NCI-H345 treated with DMSO at 0.1 percent for 48 hours (cell line): ENCODE results near the gene ASIC4.

Experiments used
- DNase-seq: peaks from one replicate; lab custom pipeline; 2025; ENCODE audit not compliant: unreplicated experiment; lab: John Stamatoyannopoulos, UW

The ASIC4 gene

DNA sequence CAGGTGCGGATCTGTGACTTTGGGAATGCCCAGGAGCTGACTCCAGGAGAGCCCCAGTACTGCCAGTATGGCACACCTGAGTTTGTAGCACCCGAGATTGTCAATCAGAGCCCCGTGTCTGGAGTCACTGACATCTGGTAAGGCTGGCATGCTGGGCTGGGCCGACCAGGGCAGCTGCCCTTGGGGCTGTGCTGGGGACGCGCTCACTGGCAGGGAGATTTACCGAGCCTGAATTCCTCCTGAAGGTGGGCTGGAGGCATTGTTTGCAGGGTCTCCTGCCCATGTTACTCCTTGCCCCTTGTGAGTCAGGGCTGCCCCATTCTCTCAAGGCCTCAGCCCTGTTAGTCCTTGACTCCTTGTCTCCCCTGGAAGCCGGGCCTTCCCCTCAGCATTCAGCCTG, 34.3 kb upstream of the ASIC4 start:
- no peak for DNase-seq

DNA sequence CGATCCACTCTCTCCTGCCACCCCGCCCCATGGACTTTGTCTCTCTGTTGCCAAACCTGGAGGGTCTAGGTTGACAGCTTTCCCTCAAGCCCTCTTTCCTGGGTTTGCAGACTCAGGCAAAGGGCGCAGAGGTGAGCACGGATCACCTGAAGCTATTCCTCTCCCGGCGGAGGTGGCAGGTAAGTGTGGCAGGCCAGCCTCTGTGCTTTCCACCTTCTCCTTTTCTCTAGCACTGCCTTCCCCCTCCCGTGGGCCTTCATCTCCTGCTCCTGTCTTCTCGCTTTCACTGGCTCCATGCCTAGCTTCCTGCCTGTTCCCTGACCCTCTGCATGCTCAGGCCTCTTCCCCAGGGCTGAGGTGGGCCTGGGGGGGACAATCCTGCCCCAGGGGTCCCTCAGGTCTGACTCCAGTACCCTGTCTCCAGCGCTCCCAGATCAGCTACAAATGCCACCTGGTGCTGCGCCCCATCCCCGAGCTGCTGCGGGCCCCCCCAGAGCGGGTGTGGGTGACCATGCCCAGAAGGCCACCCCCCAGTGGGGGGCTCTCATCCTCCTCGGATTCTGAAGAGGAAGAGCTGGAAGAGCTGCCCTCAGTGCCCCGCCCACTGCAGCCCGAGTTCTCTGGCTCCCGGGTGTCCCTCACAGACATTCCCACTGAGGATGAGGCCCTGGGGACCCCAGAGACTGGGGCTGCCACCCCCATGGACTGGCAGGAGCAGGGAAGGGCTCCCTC, 31.4 kb upstream of the ASIC4 start:
- no peak for DNase-seq

DNA sequence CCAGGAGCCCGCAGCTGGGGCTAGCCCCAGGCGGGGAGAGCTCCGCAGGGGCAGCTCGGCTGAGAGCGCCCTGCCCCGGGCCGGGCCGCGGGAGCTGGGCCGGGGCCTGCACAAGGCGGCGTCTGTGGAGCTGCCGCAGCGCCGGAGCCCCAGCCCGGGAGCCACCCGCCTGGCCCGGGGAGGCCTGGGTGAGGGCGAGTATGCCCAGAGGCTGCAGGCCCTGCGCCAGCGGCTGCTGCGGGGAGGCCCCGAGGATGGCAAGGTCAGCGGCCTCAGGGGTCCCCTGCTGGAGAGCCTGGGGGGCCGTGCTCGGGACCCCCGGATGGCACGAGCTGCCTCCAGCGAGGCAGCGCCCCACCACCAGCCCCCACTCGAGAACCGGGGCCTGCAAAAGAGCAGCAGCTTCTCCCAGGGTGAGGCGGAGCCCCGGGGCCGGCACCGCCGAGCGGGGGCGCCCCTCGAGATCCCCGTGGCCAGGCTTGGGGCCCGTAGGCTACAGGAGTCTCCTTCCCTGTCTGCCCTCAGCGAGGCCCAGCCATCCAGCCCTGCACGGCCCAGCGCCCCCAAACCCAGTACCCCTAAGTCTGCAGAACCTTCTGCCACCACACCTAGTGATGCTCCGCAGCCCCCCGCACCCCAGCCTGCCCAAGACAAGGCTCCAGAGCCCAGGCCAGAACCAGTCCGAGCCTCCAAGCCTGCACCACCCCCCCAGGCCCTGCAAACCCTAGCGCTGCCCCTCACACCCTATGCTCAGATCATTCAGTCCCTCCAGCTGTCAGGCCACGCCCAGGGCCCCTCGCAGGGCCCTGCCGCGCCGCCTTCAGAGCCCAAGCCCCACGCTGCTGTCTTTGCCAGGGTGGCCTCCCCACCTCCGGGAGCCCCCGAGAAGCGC, 30.6 kb upstream of the ASIC4 start:
- DNase-seq: no peak

DNA sequence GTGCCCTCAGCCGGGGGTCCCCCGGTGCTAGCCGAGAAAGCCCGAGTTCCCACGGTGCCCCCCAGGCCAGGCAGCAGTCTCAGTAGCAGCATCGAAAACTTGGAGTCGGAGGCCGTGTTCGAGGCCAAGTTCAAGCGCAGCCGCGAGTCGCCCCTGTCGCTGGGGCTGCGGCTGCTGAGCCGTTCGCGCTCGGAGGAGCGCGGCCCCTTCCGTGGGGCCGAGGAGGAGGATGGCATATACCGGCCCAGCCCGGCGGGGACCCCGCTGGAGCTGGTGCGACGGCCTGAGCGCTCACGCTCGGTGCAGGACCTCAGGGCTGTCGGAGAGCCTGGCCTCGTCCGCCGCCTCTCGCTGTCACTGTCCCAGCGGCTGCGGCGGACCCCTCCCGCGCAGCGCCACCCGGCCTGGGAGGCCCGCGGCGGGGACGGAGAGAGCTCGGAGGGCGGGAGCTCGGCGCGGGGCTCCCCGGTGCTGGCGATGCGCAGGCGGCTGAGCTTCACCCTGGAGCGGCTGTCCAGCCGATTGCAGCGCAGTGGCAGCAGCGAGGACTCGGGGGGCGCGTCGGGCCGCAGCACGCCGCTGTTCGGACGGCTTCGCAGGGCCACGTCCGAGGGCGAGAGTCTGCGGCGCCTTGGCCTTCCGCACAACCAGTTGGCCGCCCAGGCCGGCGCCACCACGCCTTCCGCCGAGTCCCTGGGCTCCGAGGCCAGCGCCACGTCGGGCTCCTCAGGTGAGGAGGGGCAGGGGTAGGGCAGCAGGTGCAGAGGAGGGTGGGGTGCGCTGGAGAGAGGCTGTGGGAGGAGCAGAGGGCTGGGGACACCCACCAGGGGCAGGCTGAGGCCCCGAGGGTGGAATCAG, 29.7 kb upstream of the ASIC4 start:
- peak; percentile 14 for DNase-seq

DNA sequence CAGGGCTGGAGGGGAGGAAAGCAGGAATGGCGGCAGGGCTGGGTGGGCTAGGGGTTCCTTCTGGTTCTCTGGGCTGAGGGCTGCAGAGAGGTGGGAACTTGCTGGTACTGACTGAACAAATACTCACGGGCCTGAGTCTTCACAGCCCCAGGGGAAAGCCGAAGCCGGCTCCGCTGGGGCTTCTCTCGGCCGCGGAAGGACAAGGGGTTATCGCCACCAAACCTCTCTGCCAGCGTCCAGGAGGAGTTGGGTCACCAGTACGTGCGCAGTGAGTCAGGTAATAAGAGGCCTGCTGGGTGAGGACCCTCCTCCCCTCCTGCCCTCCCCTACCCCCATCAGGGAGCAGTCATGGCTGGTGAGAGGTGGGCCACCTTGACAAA, 29.1 kb upstream of the ASIC4 start:
- DNase-seq: no peak

DNA sequence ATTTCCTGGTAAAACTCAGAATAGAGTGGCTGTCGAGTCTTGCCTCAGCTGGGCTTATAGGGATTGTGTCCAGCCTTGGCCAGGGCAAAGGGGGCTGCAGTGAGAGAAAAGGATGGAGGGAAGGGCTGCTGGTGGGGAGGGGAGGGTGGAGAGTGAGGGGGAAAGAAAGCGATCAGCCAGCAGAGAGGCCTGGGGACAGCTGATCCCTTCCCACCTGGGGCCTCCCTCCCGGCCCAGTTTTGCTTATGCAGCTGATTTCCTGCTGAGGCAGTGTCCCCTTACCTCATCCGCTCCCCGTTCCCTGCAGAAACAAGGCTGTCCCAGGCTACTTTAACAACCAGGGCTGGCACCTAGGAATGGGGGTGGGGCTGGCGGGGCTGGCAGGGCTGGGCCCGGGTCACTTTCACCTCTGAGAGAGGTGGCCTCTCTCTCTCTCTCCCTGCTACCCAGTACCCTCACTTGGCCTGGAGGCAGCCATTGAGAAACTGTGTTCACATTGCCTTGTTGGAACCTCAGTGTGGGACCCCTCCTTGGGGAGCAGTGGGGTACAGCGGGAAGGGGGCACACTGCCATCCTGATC, 27.8 kb upstream of the ASIC4 start:
- no peak for DNase-seq

DNA sequence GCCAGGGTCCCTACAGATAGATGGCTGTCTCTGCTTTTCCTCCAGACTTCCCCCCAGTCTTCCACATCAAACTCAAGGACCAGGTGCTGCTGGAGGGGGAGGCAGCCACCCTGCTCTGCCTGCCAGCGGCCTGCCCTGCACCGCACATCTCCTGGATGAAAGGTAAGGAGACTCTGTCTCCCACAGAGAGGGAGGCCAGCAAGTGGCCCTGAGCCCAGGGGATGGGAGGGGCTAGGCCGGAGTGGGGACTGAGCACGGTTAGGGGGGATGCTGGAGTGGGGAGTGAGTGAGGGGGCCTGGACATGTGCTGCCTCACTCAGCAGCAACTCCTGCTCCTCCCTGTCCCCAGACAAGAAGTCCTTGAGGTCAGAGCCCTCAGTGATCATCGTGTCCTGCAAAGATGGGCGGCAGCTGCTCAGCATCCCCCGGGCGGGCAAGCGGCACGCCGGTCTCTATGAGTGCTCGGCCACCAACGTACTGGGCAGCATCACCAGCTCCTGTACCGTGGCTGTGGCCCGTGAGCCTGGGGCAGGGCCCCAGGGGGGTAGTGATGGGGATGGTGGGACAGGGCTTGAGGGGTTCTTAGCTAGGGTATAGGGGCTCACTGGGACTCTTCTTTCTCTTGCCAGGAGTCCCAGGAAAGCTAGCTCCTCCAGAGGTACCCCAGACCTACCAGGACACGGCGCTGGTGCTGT, 26.0 kb upstream of the ASIC4 start:
- no peak for DNase-seq

DNA sequence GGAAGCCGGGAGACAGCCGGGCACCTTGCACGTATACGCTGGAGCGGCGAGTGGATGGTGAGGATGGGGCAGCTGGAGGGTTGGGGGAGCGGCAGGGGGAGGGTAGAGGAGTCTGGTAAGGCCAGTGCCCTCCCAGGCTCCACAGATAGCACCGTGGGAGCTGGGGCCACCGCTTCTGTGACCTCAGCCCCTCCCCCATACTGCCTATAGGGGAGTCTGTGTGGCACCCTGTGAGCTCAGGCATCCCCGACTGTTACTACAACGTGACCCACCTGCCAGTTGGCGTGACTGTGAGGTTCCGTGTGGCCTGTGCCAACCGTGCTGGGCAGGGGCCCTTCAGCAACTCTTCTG, 25.5 kb upstream of the ASIC4 start:
- DNase-seq: no peak

DNA sequence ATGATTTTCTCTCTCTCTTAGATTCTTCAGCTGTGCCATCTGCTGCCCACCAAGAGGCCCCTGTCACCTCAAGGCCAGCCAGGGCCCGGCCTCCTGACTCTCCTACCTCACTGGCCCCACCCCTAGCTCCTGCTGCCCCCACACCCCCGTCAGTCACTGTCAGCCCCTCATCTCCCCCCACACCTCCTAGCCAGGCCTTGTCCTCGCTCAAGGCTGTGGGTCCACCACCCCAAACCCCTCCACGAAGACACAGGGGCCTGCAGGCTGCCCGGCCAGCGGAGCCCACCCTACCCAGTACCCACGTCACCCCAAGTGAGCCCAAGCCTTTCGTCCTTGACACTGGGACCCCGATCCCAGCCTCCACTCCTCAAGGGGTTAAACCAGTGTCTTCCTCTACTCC, 25.0 kb upstream of the ASIC4 start:
- no peak for DNase-seq

DNA sequence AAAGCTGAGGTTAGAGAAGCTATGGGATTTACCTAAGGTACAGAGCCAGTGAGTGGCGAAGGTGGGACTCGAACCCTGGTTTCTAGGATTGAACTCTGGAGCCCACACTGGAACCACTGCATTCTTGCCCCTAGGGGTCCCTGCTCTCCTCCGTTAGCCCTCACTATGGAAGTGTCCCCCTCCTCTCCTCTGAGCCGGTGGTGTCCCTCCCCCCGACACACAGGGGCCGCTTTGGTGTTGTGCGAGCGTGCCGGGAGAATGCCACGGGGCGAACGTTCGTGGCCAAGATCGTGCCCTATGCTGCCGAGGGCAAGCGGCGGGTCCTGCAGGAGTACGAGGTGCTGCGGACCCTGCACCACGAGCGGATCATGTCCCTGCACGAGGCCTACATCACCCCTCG, 24.1 kb upstream of the ASIC4 start:
- no peak for DNase-seq

DNA sequence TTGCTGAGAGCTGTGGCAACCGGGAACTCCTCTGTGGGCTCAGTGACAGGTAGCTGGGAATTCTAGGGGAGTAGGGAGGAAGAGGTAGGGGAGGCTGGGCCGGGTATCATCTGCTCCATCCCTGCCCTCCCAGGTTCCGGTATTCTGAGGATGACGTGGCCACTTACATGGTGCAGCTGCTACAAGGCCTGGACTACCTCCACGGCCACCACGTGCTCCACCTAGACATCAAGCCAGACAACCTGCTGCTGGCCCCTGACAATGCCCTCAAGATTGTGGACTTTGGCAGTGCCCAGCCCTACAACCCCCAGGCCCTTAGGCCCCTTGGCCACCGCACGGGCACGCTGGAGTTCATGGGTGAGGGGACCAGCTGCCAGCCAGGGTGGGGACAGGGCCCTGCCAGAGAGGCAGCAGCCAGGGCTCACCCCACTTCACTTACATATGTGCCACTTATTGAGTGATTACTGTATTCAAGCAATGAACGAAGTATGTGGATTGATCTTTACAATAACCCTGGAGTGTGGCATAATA, 23.6 kb upstream of the ASIC4 start:
- DNase-seq: no peak

DNA sequence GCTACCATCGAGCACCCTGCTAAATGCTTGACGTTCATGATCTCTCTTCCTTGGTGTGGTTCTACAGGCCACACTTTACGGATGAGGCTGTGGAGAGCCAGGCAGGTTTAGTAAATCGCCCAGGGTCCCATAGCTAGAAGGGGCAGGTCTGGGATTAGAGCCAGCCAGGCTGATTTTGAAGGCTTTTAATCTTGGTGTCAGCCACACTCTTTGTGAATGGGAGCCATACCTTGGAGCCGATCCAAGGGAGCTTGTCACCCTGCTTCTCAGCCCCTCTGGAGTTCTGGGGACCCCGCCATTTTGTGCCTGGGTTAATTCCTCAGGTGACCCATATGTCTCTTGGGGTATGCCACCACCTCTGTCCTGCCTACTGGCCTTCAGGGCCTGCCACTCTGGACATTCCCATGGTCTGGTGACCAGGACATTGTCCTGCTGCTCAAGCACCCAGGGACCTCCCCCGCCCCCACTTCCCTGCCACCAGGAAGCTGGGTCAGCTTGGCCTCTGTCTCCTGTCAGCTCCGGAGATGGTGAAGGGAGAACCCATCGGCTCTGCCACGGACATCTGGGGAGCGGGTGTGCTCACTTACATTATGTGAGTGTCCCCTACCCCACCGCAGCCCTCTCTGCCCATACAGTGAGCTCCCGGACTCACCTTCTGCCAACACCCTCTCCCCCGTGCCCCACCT, 22.9 kb upstream of the ASIC4 start:
- DNase-seq: no peak

DNA sequence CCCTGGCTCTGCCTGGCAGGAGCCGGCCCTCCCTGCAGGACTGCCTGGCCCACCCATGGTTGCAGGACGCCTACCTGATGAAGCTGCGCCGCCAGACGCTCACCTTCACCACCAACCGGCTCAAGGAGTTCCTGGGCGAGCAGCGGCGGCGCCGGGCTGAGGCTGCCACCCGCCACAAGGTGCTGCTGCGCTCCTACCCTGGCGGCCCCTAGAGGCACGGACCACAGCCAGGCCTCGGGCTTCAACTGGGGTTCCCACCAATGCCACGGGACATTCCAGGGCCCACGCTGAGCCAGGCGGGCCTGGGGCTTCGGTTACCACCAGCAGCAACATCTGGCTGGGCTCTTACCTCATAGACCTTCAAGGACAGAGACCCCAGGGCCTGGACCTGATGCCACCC, 21.7 kb upstream of the ASIC4 start:
- no peak for DNase-seq

DNA sequence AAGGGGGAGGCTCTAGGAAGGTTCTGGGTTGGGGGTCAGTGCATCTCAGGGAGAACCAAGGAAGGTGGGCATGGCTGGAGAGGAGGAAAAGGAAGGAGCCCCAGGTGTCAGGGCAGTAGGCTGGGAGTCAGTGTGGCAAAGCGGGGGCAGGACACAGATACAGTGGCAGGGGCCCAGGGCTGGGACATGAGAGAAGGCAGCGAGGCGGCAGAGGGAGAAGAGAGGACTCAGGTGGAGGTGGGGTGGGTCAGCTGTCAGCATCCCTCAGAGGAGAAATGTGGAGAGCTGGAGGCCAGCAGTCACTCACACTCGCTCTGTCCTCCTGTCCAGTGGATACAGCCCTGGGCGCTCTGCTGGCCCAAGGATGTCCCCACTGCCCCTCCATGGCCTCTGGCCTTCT, 21.2 kb upstream of the ASIC4 start:
- no peak for DNase-seq

DNA sequence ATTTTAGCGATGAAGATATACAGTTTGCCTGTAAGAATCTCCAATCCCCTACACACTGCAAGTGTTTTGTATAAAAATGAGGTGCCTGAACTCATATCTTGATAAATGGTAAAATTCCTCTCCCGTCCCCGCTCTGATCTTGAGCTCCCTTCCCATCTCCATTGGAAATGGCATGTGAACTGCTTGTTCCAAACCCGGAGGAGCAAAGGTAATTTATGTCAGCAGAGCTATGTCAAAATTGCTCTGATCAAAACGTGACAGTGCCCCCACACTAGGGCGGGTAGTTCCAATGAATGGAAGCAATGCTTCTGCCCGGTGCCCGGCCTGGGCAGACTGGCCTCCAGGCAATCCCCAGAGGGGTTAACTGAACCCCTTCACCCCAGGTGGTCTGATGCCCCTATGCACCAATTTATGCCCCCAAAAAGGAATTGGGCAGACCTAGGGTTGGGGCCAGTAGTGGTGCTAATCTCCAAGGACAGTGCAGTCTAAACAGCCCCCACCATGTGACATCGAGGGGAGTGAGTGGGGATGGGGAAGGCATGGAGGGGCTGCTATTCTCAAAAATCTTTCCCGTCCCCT, 19.2 kb upstream of the ASIC4 start:
- DNase-seq: no peak

DNA sequence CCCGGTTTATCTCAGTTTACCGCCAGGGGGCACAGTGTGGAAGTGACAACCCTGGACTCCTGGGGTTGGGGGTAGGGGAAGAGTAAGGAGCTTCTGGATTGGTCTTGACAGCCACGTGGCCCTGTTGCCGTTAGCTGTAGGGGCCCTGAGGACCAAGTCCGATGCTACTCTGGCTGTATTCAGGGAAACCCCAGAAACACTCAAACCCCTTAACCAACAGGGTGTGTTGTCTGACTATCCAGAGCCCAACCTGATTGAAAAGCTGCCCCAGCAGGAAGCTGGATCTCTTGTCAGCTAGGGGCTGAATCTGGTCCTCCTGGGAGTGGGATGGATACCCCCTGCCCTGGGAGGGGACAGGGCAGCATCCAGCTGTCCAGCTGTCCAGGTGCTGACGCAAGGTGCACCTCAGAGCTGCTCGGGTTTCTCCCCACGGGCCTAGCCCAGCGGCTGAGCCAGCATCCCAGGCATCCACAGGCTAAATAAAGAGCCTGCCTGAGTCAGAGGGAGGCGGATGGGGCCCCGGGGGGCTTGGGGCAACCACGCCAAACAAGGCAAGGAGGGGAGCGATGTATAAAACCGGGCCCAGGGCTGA, 18.7 kb upstream of the ASIC4 start:
- DNase-seq: peak; percentile 38

DNA sequence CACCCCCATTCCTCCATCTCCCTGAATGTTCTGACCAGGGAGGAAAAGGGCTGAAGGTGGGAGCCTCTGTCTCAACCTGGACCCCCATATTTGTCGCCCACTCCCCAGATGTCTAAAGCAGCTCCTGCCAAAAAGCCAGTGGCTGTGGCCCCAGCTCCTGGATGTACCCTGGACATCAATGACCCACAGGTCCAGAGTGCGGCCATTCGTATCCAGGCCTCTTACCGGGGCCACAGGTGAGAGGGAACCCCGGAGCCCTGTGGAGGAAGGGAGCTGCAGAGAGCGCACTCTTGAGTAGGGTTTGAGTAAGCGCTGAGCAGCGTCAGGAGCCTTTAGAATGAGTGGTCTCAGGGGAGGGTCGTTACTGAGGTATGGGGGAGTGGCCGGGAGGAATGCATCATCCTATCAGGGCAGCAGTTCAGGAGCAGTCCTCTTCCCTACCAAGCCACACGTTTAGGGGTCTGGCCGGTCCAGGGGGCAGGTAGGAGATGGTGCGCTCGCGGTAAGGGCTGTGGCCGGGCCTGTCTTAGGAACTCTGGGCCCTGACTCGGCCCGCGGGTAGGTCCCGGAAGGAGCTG, 17.9 kb upstream of the ASIC4 start:
- no peak for DNase-seq

DNA sequence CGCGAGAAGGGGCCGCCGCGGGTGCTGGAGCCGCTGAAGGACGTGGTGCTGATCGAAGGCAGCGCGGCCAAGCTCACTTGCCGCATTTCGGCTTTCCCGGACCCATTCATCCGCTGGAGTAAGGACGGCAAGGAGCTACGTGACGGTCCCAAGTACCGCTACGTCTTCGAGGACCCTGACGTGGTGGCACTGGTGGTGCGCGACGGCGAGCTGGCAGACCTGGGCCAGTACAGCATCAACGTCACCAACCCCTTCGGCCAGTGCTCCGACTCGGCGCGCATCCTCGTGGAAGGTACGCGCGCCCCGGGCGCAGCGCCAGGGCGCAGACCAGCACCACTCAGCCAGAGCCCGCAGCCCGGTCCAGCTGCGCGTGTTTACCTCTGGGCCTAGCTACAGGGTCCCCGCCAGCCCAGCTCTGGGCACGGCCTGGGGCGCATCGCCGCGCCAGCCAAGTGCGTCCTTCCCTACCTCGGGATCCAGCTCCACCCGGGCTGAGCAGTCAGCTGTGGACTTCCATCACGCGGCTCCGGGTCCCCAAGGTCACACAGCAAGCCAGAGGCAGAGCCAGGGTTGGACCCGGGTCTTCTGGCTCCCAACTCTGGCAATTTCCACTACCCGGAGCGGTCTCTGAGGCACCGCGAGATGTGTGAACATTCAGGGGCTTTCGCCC, 17.3 kb upstream of the ASIC4 start:
- no peak for DNase-seq
